Neural progenitor cell (in vitro differentiated cells): ENCODE data around the gene WFIKKN1.

Experiments used
- EZH2 ChIP-seq: fragments of 200-600 bp; sonication (generic); IDR thresholded peaks from 2 replicates; pipeline ENCODE4 v1.6.1; 2017; ENCODE audit warnings: antibody characterized with exemption, mild to moderate bottlenecking, moderate library complexity
- EZH2phosphoT487 ChIP-seq: fragments of 200-600 bp; sonication (generic); IDR thresholded peaks from 2 replicates; pipeline ENCODE4 v1.6.1; 2017; ENCODE audit warnings: antibody characterized with exemption
- TF ChIP-seq, protein P1 (sequence below): fragments of 200-600 bp; sonication (generic); IDR thresholded peaks from 2 replicates; pipeline ENCODE4 v1.5.1; 2017; ENCODE audit warnings: antibody characterized with exemption, mild to moderate bottlenecking

DNA sequence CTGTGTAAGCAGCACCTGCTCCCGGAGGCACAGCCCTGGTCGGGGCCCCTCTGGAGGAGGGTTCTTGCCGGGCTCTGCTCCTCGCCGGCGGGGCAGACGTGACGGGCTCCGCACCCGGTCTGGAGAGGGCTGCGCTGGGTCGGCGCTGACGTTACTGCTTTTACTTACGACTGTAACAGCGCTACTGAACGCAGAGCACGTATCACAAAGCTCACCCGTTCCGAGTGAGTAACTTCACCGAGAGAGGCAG lies 42.2 kb upstream of the WFIKKN1 start:
- no peak for TF ChIP-seq EZH2
- TF ChIP-seq, protein P1, sequence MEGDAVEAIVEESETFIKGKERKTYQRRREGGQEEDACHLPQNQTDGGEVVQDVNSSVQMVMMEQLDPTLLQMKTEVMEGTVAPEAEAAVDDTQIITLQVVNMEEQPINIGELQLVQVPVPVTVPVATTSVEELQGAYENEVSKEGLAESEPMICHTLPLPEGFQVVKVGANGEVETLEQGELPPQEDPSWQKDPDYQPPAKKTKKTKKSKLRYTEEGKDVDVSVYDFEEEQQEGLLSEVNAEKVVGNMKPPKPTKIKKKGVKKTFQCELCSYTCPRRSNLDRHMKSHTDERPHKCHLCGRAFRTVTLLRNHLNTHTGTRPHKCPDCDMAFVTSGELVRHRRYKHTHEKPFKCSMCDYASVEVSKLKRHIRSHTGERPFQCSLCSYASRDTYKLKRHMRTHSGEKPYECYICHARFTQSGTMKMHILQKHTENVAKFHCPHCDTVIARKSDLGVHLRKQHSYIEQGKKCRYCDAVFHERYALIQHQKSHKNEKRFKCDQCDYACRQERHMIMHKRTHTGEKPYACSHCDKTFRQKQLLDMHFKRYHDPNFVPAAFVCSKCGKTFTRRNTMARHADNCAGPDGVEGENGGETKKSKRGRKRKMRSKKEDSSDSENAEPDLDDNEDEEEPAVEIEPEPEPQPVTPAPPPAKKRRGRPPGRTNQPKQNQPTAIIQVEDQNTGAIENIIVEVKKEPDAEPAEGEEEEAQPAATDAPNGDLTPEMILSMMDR = no peak
- TF ChIP-seq EZH2phosphoT487 = no peak
